ENCODE results near the gene LAMA3.
A peak's percentile ranks its signal among the peaks of the same experiment; 100 is the strongest.

Gene LAMA3

DNA sequence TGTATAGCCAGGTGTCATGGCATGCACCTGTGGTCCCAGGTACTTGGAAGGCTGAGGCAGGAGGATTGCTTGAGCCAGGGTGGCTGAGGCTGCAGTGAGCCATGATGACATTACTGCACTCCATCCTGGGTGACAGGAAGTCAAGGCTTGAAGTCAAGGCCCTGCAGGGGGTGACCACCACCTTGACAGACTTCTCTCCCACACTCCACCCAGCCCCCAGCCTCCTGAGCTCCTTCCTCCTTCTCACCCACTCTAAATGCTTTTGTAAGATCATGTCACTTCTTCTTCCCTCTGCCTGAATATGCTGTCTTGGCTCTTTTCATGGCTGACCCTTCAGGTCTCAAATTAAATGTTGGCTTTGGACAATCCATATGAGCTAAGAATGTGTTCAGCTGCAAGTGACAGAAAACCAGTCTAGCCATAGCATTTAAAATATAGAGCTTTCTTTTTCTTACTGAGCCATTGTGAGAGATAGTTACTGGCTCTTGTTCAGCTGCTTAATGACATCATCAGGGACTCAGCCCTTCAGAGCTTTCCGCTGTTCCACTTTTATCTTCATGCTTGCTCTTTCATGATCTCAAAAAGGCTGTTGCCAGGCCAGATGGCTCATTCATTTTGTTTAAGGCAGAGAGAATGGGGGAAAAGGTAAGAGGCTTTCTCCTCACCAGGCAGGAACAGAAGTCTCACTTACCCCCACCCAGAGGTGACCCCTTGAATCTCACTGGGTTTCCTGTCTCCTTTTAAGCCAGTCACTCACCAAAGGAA lies 288.6 kb downstream of the LAMA3 start:
- no peak for DNase-seq

GRCh38 chr18:23981369-23981980 lies 292.2 kb downstream of the LAMA3 start:
- DNase-seq: no peak

GRCh38 chr18:23982155-23983079 lies 293.2 kb downstream of the LAMA3 start:
- DNase-seq: peak; percentile 42

DNA sequence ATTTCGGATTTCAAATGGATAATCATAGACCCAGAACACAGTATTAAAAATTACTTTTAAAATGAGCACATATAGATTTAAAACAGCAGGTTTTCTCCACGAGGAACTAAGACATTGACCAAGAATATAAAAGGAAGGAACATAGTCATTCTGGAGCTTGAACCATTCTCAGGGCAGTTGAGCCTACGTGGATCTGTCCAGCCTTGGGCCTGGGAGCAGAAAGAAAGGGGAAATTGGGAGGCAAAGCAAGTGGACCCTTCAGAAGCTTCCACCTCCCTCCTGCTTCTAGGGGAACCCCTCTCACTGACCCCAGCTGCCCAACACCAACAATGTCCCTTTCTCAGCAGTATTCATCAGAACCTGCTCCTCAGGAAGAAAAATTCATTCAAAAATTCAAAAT lies 293.9 kb downstream of the LAMA3 start:
- no peak for DNase-seq

DNA sequence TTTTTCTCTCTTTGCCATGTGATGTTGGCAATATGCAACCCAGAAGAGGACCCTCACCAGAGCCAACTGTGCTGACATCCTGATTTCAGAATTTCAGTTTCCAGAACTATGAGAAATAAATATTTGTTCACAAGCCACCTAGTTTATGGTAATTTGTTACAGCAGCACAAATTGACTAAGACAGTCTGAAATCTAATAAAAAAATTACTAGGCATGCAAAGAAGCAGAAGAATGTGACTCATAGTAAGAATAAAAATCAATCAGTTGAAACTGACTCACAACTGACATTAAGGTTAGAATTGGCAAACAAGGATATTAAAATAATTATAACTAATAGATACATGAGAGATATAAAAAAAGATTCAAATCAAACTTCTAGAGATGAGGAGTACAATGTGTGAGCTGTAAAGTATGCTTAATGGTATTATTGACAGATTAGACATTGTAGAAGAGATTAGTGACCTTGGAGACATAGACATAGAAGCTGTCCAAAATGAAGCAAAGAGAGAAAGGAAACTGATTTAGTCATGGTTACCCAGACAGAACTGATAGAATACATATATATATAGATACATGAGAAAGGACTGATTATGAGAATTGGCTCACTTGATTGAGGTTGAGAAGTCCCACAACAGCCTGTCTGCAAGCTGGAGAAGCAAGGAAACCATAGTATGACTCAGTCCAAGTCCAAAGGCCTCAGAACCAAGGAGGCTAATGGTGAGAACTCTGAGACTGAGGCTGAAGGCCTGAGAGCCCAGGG lies 297.5 kb downstream of the LAMA3 start:
- no peak for DNase-seq

DNA sequence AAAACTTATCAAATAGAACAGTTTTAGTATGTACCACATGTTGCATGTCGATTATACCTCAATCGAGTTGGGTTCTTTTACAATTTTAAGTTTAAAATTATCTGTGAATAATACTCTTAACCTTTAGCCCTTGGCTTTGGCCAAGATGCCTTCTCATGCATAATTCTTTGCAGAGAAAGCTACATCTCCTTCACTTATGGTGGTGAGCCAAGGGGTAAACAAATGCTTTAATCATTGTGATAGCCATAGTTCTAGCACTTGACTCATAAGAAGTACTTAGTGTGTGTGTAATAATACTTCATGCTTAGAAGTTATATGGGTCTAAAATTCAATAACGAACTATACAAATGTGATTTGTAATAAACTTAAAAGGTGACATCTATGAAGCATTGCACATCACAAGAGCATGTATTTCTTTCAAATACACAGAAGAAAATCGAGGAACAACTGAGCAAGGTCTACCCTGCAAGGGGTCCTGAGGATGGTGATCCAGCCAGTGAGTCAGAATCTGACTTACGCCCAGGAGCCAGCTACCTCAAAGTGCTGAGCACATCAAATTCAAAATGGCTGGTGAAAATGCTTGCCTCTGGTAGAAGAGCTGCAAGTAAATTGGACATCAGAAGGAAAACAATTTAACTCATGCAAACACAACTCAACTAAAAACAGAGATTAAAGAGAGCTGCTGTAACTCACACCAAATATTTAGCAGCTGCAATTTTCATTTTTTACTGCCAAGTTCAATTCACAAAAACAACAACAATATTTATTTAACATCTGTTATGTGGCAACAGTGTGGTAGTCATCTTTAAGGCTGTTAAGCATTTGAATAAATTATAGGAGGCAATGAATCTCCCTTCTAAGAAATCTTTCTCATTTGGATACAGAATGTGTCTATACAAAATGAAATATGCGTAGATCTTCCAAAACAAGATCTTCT lies 301.5 kb downstream of the LAMA3 start:
- no peak for DNase-seq

GRCh38 chr18:23992089-23992940 lies 303.1 kb downstream of the LAMA3 start:
- DNase-seq: peak; percentile 38

DNA sequence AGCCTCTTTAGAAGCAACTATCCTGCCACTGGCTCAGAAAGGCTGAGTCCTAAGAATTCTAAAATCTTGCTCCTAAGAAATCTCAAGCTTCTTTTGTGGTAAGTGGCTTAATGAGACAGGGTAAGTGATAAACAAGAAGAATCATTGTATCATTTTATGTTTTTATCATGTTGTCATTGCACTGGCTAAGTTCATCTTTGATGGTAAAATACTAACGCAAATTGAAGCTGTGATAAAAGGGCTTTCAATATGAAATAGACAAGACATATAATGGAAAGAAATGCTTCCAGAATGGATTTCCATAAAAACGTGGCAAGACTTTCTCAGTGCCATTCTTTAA lies 303.7 kb downstream of the LAMA3 start:
- DNase-seq: no peak

GRCh38 chr18:23994361-23994902 lies 305.2 kb downstream of the LAMA3 start:
- peak; percentile 85 for DNase-seq

GRCh38 chr18:23995180-23995579 lies 305.9 kb downstream of the LAMA3 start:
- no peak for DNase-seq

DNA sequence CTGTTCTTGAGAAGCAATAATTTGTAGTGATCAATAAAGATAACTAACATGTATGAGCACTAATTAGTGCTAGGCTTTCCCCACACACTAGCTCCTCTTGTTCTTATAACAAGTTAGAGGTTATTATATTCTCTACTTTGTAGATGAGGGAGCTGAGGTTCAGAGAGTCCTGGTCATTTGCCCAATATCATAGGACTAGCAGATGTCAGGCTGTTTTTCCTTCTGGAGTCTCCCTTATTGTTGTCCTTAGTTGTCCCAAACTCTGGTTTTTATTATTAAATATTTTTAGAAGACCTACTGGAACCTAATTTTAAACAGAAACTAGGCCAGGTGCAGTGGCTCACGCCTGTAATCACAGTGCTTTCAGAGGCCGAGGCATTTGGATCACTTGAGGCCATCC lies 308.8 kb downstream of the LAMA3 start:
- DNase-seq: no peak

DNA sequence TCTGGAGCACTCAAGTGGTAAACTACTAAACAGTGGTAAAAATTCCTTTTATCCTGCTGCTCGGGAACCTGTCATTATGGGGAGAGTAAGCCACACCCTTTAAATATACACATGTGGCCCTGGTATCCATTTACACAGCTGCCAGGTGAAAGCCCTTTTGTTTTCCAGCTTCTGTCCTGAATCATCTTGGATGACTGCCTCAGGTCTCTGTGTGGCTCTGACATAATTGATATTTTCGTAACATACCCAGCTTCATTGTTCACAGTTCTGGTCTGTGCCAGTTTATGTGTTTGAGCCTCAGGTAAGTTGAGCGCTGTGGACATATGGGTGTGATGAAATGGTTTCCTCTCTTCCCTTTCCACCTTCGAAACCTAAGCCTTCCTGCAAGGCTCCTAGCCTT lies 309.6 kb downstream of the LAMA3 start:
- DNase-seq: peak; percentile 94

DNA sequence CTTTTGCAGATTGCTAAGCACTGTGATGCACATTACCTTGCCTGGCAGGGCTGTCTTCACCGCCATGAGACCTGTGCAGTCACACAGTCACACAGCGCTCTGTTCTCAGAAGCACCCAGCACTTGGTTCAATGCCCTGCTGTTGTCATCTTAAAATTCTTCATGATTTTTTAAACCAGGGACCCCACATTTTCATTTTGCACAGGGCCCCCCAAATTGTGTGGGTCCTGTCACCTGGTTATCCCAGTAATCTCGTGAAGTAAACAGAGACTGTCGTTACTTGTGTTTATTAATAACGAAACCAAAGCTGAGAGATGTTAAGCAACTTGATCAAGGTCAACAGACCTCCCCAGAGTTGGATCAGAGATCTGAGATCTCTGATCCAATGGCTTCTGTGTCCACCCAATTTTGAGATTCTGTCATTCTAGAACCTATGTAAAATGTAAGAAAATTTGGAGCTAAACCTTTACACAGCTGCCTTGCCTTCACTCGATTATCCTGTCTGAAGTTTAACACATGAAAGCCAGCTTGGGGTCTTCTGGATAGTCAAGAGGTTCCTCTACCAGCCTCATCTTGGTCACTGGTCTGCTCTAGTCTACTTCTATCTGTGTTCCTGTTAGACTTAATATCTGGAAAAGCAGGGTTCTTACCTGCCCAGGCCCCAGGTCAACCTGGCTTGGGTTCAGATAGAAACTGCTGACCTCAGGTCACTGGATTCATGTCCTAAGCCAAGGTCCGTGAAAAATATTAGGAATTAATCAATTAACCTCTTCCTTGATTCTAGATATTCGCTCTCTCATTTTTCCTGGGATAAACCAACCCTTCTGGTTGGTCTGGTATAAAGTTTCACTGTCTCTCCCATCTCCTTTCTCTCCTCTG lies 311.6 kb downstream of the LAMA3 start:
- DNase-seq: no peak

DNA sequence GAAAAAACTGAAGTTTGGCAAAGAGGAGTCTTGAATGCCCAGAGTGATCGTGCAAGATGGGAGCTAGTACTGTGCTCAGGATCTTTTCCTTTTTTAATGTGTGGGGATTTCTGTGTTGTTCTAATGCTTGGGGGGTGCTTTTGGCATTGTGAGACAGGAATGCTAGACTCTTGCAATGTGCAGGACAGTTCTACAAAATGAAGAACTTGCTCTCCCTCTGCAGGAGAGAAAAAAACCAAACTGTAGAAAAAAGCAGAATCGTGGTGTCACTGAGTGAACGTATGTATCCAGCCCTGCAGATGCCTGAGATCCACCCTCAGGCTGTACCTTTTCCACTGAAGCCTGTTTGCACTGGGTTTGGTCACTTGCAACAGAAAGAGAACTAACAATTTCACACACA lies 313.2 kb downstream of the LAMA3 start:
- DNase-seq: no peak

GRCh38 chr18:24003288-24003687 lies 314.0 kb downstream of the LAMA3 start:
- no peak for DNase-seq

- no peak for DNase-seq
These were observed 314.8 kb downstream of the LAMA3 start for GRCh38 chr18:24003903-24004640.

Data from SHP77 treated with DMSO at 0.1 percent for 48 hours (cell line).